Mucosa of descending colon (tissue), 3 donors: ENCODE results near the gene ACKR3. TPM values are rescaled to one million over a fixed set of nuclear protein-coding genes. Genes with fewer than 3 reads are reported as not detected.

ENCODE experiments used
- ATAC-seq: fragments of 200-7000 bp; cut with Tn5 transposase; one replicate; pipeline ENCODE4 v1.9.1; 2020; ENCODE audit warnings: mild to moderate bottlenecking, moderate library complexity
- DNase-seq, 3 donors: peaks; one replicate each; pipeline ENCODE4 v3.0.0-alpha.2; 2020
- H3K36me3 ChIP-seq: fragments of 200-600 bp; one replicate; pipeline ENCODE4 v1.8.0; 2021; ENCODE audit warnings: low read depth, mild to moderate bottlenecking
- H3K4me1 ChIP-seq: fragments of 200-600 bp; one replicate; pipeline ENCODE4 v1.8.0; 2021; ENCODE audit warnings: low read depth, mild to moderate bottlenecking
- H3K4me3 ChIP-seq: fragments of 200-600 bp; one replicate; pipeline ENCODE4 v1.8.0; 2021; ENCODE audit warnings: mild to moderate bottlenecking
- H3K9me3 ChIP-seq: fragments of 200-600 bp; one replicate; pipeline ENCODE4 v1.8.0; 2021; ENCODE audit warnings: mild to moderate bottlenecking
- intact Hi-C, 2 donors: fragments of 100-400 bp; cut with DNase I in 1 of 2; cut with micrococcal nuclease in 1 of 2; formaldehyde crosslinking; loops; one replicate each; pipeline versions ENCODE4 v1.11.0 to v1.11.1; 2022; cut with DNase I, micrococcal nuclease
- total RNA-seq, 3 donors: library from RNA; stranded (reverse); fragmentation: NEBNext Ultra II Directional in 2 of 3; extraction: Animal tissue kit (Norgen Biotek cat#: 25700) in 2 of 3; gene quantifications; one replicate each; pipeline versions ENCODE4 v1.2.1 to v1.2.4, GENCODE V29; 2021 to 2023
- TF ChIP-seq, protein P1 (sequence below): fragments of 200-600 bp; IDR thresholded peaks from one replicate; pipeline ENCODE4 v1.8.0; 2022; ENCODE audit warnings: antibody characterized with exemption, mild to moderate bottlenecking
- donor health status: DM: no; HTN: no; CAD: no; lungs with moderate emphysema.
- donor health status: DM: no; HTN: no; CAD: no.
- donor health status: DM: no; HTN: yes; CAD: no.

The ACKR3 gene
- total RNA-seq, 3 donors from 2014 or later, result 8.0 to 17.9 (median 11.9) TPM

DNA sequence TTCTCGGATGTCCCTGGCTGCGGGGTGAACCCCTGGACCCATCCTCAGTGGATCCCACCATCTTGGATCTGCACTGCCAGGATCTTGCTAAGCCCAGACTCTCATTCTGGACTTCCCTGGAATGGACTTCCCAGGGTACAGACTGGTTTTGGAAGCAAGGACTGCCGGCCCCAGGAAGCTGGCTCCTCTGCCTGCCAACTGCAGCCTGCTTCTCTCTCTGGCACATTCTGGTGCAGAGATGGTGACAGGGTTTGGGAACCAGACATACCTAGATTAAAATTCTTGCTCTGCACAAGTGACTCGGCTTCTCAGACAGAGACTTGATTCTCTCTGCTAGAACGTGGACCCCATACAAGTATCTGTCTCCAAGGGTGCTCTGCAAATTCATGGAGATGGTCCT is 29.4 kb downstream of the ACKR3 start:
- no peaks in the 10 kb centered on the region for H3K36me3 ChIP-seq
- peaks cover 4% of the 10 kb centered on the region for H3K9me3 ChIP-seq
- no peaks in the 10 kb centered on the region for H3K4me1 ChIP-seq
- DNase-seq (no peak), ATAC-seq (no peak)
- intact Hi-C loops, result no loop called here
- TF ChIP-seq, protein P1, sequence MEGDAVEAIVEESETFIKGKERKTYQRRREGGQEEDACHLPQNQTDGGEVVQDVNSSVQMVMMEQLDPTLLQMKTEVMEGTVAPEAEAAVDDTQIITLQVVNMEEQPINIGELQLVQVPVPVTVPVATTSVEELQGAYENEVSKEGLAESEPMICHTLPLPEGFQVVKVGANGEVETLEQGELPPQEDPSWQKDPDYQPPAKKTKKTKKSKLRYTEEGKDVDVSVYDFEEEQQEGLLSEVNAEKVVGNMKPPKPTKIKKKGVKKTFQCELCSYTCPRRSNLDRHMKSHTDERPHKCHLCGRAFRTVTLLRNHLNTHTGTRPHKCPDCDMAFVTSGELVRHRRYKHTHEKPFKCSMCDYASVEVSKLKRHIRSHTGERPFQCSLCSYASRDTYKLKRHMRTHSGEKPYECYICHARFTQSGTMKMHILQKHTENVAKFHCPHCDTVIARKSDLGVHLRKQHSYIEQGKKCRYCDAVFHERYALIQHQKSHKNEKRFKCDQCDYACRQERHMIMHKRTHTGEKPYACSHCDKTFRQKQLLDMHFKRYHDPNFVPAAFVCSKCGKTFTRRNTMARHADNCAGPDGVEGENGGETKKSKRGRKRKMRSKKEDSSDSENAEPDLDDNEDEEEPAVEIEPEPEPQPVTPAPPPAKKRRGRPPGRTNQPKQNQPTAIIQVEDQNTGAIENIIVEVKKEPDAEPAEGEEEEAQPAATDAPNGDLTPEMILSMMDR, result no peak
- H3K4me3 ChIP-seq, result no peak overlapping the region

DNA sequence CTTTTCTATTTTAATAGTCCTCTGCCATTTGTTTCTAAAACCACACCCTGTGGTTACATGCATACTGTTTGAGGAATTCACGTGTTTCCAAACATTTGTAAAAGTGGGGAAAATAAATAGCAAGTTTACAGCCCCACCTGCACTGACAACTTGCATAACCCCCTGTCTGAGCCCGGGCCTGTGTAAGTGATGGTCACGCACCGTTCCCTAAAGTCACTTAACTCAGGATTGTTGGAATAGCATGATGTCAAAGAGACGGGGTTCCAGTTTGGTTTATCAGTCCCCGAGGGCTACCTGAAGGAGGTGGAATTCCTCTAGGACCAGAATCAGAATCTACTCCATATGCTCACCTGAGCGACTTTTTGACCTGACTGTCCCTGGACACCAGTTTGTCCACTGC is 30.5 kb downstream of the ACKR3 start:
- Histone ChIP-seq H3K9me3 (no peaks in the 10 kb centered on the region), H3K36me3 (no peaks in the 10 kb centered on the region), H3K4me3 (no peak overlapping the region), H3K4me1 (no peaks in the 10 kb centered on the region)
- ATAC-seq (no peak), DNase-seq (no peak)
- TF ChIP-seq, protein P1, result no peak
- intact Hi-C loops, result no loop called here

GRCh38 chr2:236600892-236601291 is 31.3 kb downstream of the ACKR3 start:
- H3K36me3 ChIP-seq, result no peaks in the 10 kb centered on the region
- ATAC-seq (no peak), DNase-seq (no peak)
- H3K4me1 ChIP-seq, result no peaks in the 10 kb centered on the region
- H3K4me3 ChIP-seq, result no peak overlapping the region
- TF ChIP-seq, protein P1, result no peak
- intact Hi-C loops, result no loop called here
- no peaks in the 10 kb centered on the region for H3K9me3 ChIP-seq

GRCh38 chr2:236601316-236602202 is 31.9 kb downstream of the ACKR3 start:
- H3K9me3 ChIP-seq, result no peaks in the 10 kb centered on the region
- TF ChIP-seq, protein P1, result no peak
- intact Hi-C loops, result no loop called here
- ATAC-seq, result no peak
- H3K4me3 ChIP-seq, result no peak overlapping the region
- H3K36me3 ChIP-seq, result no peaks in the 10 kb centered on the region
- no peaks in the 10 kb centered on the region for H3K4me1 ChIP-seq
- no peak for DNase-seq

DNA sequence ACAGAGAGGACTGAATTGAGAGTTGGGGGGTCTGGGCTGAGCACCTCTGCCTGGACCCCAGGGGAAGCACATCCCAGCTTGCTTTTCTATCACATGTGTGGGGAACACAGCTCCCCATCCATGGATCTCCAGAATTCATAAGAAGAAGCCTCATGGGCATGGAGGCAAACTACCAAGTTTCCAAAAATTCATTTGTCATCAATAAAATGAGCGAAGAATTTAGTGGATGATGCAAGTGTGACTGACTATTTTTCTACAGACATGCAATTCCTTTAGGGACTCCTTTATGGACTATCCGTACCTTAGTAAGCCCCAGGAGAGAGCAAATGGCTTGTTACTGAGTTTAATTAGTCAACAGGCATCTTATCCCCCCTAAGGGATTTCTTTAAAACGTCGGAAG is 33.1 kb downstream of the ACKR3 start:
- TF ChIP-seq, protein P1, result no peak
- ATAC-seq (no peak), DNase-seq (no peak)
- Histone ChIP-seq H3K9me3 (no peaks in the 10 kb centered on the region), H3K36me3 (no peaks in the 10 kb centered on the region), H3K4me1 (no peaks in the 10 kb centered on the region), H3K4me3 (no peak overlapping the region)
- intact Hi-C loops, result no loop called here
